GF-D8 (cell line): ENCODE results near the gene POMGNT1.

Experiments used
- DNase-seq: peaks from one replicate; lab custom pipeline; 2025; lab: John Stamatoyannopoulos, UW

Gene POMGNT1

DNA sequence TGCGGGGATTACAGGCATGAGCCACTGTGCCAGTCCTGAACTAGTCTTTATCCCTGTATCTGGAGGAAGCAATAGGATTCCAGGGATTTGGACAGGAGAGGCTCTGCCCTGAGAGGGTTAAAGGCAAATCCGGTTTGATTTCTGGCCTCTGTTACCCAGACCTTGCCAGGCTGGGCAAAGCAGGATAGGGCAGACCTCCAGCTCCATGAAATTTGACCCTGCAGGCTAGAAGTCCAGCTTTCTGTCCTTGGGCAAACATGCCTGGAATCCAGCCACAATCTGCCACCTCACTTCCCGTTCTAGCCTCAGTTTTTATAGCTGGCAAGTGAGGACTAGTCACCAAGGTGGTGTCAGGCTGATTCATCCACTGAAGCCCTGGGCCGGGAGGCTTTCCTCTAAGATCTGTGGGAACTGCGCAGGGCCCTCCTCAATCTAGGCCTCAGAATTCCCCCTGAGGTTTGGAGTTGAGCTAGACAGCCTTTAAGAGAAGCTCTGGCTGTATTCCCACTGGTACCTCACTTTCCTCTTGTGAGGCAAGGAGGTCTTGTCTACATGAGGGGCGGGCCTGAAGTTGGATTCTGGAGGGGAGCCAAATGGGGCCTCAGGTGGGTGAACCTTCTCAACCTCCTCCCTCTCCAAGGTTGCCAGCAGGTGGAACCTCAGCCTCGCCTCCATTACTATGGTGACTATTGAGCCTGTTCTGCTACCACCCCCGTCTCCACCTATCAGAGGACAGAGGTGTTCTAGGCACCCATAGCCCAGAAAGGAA lies 15.0 kb downstream of the POMGNT1 start:
- no peak for DNase-seq

DNA sequence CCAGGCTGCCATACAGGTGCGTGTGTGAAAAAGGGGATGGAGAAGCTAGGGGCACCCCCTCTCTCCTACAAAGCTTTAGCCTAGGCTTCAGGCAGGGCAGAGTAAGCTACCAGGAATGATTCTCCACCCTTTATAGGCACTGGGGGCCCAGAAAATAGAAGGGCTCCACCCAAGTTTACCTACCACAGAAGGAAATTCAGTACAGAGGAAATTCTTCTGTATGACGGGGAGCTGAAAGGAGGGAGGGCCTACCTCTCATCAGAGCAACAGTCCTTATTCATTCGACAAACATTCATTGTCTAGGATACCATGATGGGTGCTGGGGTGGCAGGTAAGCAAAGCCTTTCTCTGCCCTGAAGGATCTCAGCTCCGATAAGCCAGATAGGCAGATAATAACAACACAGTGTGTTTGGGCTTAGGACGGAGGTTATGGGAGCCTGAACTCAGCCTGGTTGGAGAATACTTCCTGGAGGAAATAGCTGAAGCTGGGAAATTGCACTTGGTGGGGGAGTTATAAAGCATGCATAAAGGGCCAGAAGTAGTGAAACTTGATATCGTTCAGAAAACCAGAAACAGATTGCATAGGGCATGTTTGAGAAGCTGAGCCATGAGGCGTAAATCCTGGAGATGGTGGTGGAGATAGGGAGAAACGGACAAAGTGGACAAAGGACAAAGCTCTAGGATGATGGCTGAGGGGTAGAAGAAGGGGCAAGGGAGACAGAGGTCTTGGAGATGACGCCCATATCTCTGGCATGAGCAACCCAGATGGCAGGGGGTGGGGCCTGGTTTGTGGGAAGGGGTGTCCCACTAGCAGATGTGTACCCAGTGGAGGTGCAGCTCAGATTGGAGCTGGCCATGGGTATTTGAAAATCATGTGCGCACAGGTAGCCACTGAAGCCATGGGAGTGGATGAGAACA lies 16.6 kb downstream of the POMGNT1 start:
- peak; percentile 27 for DNase-seq

DNA sequence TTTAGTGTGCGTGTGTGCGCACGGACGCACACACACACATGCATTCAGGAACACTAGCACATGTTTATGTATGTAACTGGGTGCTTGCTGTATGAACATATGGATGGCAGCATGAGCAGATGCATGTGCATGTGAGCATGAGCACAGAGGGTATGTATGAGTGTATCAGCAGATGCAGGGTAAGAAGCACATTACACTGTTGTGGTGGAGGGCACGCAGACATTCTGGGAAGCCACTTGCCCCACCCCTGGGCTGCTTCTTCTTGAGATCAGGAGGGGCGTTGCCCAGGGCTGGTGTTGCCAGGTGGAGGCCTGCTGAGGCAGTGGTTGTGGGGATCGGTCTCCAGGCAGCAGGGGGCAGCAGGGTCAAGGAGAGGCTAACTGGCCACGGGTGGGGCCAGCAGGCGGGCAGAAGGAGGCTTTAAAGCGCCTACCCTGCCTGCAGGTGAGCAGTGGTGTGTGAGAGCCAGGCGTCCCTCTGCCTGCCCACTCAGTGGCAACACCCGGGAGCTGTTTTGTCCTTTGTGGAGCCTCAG lies 18.1 kb downstream of the POMGNT1 start:
- no peak for DNase-seq

DNA sequence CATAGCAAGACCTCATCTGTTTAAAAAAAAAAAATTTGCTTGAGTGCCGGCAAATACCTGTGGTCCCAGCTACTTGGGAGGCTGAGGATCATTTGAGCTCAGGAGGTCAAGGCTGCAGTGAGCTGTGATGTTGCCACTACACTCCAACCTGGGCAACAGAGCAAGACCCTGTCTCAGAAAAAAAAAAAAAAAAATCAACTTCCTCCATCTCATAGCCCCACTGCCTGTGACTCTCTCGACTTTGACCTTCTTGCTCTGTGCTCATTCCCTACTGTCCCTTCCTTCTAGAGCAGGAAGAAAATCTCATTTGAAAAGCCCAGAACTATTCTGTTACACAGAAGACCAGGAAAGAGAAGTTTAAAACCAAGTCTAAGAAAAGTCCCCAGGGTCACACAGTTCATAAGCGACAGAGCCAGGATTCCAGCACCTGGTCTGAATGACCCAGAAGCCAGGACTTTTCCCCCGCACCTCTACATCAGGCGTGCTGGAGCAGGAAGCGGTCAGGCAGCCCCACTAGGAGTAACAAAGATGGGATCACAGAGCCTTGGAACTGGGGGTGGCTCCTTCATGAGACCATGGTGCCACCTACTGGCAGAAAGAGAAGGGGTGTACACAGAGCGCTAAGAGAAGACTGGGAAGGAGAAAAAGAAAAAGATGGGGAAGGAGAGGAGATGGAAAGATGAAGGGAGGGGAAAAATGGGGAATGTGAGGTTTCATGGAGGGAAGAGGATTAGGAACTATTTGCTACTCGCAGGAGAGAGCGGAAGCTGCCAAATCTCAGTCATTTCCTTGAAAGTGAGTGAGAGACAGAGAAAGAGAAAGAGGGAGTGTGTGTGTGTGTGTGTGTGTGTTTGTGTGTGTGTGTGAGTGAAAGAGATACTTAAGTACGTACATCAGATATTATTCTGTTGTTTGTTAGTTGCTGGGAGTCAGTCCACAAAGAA lies 18.8 kb downstream of the POMGNT1 start:
- peak; percentile 16 for DNase-seq

DNA sequence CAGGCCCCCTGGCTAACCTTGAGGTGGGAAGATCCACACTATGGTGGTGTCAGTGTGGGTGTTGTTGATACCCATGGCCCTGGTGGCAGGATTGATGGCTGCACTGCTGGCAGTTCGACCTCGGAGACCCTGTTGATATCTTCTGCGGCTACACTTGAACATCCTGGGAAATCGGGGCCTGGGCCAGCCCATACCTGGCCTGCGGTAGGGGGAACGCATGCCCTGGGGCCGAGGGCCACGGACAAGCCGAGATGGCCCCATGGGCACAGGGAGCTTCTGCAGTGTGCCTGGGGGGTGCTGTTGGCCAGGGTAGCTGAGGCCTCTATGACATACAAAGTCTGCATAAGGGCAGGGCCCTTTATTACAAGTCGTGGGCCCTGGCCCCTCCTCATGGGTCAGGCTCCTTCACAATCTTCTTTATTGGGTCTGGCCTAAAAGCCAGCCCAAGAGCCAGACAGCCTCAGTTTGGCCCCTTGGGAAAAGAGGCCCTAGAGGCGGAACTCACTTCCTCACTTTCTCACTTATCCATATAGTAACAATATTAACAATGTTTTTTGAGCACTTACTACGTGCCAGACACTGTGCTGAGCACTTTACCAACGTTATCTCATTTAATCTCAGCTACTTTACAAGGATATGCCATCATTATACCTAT lies 21.9 kb downstream of the POMGNT1 start, which contains the start of gene P3R3URF:
TSS of gene P3R3URF (minus strand) at position 278 of the 655 bp plus-strand sequence. CDS start at position 261, 17 bp downstream.
- DNase-seq: no peak

DNA sequence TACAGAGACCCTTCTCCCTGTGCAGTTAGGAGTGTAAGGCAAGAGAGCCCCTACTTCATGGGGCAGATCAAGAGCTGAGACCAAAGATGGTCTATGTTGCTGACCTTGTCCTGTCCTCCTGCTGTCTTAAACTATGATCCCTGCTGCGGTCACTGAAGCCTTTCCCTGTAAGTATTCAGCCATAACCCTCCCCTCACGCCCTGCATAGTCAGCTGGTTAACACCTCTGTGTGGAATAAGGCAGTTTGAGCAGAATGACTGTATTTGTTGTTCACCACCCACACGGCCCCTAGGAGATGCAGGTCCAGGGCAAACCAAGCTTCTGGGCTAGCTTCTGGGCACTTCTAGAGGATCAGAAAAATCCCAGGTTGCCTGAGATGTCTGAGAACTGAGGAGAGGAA lies 23.0 kb downstream of the POMGNT1 start:
- DNase-seq: no peak

DNA sequence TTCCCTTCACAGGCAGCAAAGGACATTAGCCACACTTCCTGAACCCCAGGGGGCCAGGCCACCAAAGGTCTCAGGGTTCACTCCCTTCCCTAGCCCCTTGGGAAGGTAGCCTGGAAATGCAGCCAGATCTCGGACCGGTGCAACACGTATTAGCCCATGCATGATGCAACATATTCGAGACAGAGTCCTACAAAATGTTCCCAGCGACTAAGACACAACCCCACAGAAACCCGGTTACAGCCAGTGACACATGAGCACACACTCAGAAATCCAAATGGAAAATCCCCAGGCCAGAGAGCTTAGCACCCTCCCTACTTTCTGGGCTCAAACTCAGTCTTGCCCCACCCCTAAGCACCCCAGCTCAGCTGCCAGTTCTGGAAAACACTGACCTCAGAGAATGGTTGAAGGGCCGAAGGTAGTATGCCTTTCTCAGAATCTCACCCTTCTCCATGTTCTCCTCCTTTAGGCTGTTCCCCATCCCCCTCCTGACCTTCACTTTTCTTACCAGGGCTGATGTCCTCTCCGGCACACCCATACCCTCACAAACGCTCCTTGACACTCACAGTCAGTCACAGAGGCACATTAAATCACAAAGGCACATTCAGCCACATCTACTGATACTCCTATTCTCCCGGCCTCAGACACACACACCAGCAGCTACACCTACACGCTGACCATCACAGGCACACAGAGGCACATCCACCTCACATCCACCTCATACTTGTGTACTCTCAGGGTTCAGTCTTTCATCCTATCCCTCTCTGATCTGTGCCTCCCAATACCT lies 23.6 kb downstream of the POMGNT1 start, which contains the start of gene TSPAN1:
TSS of gene TSPAN1 (plus strand) at position 640 of the 784 bp plus-strand sequence. CDS start 6,021 bp downstream, outside the sequence.
- no peak for DNase-seq

DNA sequence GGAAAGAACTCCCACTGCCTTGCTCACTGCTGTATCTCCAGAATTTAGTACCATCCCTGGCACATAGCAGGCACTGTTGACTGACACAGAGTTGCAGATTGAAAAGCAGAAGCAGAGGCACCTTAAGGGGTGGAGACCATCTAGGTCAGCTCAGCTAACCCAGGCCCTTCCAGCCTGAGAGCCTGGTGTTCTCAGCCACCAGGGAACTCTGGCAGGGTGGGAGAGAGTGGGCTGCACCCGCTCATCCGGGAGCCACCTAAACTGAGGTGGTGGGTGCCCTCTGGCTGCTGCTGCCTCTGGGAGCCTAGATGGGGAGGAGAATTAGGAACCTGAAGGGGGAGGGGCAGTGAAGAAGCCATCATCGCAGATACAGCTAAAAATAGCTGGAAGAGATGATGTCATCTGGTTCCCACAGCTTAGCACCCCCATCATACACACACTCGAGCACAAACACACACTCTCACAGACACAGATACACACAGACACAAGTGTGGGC lies 24.8 kb downstream of the POMGNT1 start:
- DNase-seq: no peak

DNA sequence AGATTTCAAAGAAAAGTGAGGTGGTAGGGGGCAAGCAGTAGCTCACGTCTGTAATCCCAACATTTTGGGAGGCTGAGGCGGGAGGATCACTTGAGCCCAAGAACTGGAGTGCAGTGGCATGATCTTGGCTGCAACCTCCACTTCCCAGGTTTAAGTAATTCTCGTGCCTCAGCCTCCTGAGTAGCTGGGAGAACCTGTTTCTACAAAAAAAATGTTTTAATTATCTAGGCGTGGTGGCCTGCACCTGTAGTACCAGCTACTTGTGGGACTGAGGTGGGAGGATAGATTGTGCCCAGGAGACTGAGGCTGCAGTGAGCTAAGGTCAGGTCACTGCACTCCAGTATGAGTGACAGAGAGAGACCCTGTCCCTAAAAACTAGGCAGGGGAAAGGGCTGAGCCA lies 25.9 kb downstream of the POMGNT1 start:
- DNase-seq: no peak

DNA sequence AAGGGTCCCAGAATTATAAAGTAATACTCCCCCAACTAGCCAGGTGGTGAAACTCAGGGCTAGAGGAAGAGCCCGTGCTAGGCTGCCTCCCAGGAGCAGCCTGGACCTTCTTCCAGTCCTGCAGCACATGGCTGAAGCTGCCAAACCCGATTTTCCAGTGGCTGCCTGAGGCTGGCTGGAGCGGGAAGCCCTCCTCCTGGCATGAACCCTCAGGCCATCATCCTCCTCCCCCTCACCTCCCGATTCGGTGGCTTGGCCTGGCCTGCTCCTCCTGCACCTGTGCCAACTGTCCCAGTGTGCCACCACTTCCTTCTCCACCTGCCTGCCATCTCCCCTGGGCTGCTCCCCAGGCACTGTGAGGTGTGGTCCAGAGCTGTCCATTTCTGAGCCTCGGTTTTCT lies 26.4 kb downstream of the POMGNT1 start:
- no peak for DNase-seq

DNA sequence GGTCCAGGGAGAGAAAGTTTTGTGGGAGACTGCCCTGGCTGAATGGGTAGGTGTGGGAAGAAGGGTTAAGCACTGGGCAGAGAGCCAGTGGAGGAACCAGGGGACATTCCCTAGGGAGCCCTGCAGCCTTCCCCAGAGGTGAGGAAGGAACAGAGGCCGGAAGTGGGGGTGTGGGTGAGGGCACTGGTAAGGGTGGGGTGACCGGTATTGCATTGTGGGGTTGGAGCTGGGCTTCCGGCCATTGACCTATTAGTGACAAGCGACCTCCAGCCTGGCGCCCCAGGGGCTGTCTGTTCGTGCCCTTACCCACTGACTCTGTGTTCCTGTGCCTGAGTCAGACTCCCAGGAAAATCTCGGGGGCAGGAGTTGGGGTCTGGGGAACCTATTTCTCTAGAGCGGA lies 26.9 kb downstream of the POMGNT1 start:
- DNase-seq: no peak

DNA sequence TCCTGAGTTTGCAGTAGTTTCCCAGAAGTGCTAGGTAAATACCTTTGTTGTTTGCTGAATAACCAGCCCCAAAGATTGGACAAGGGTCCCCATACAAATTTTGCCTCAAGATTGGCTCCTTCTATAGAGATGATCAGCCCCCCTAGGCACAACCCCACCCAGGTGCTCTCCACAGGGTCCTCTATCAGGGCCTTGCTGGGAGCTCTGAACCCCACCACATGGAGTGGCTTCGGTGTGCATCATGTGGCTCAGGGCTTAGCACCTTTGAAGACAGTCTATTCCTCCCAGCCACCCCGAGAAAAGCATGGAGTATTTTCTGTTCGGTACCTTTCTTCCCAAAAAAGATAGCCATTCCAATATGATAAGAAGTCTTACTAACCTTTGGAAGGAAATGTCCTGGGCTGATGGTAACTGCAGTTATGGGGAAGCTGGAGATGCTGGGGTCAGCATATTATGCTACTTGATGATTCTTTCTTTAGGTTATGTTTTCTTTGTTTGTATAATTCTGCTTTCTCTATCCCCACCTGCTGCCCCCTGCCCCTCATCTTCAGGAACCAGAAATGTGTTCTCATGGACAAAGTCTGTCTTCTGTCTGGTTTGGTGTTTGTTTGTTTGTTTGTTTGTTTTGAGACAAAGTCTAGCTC lies 28.3 kb downstream of the POMGNT1 start:
- DNase-seq: no peak

DNA sequence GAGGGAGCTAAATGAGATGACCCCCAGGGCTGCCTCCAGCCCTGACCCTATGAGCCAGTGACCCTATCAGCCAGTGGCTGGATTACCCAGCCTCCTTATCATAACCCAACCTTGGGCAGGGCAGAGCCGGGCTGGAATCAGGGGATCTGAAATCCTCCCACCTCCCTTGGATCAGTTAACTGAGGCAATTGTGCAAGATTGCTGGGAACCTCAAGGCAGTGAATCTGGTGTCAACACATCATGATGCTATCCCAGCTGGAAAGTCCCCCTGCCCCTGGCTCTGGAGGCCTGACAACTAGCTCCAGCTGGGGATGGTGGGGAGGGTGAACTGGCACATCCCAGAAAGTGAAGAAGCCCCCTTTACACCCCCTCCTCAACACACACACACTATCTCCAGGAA lies 29.8 kb downstream of the POMGNT1 start:
- no peak for DNase-seq

DNA sequence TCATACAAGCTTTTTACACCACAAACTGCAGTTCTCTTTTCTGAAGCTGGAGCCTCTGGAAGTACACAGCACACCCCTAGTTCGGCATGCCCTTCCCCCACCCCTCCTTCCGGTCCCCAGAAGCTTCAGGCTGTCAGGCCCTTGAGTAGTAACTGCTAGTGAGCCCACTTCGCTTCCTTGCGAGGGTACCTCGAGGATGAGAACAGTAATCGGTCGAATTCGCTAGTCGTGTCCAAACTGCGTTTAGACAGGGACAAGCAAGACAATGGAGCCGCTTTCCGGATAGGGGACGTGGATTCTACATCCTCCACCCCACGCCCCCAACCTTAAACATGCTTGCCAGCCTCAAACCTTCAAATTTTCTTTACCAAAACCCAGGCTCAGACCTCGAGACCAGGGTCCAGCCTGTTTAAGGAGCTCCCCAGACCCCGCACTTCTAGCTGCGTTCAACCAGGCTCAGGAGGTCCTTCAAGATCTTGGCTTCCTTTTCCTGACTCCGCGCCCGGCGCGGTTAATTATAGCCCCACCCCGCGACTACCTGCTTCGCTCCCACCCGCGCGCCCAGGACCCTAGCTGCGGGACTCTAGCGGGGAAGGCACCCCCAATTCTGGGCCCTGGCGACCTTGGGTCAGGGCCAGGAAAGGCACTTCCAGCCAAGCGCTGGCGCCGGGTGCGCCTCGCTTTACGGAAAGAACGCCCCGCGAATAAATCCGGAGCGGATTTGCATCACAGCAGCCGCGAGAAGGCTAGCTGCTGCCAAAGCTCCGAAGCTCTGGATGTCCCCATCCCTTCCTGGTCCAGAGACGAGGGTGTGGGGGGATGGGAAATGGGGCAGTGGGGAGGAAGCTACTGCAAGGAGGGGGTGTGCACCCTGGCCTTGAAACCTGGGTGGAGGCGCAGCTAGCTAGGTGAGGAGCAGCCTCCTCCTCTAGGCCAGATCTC lies 31.4 kb downstream of the POMGNT1 start:
- DNase-seq: no peak

DNA sequence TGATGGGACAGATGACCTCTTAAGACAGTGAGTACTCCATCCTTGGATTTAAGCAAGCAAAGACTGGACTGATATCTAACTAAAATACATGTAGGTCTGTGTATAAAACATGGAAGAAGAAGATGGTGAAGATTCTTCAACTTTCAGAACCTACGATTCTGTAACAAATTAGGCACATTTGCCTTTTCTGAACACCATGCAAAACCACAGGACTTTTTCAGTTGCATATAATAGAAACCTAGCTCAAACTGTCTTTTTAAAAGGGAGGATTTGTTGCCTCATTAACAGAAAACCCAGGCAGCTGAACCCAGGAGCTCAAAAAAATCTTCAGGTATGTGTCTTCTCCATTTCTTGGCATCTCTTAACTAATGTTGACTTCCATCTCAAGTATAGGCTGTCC lies 38.0 kb downstream of the POMGNT1 start:
- DNase-seq: no peak

DNA sequence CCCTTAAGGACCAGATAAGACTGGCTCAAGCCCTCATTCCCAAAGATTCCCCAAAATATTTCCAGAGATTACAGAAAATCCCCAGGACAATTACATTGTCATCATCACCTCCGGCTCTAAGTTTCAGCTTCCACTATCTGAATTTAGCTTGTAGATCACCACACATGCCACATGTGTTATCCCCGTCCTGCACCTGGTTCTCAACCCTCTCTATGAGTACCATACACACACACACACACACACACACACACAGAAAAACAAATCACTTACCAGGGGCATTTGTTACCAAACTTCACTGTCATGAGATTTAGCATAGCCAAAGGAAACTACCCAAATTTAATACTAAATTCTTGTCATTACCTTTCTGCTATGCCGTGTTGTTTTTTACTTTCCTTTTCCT lies 38.7 kb downstream of the POMGNT1 start:
- no peak for DNase-seq

DNA sequence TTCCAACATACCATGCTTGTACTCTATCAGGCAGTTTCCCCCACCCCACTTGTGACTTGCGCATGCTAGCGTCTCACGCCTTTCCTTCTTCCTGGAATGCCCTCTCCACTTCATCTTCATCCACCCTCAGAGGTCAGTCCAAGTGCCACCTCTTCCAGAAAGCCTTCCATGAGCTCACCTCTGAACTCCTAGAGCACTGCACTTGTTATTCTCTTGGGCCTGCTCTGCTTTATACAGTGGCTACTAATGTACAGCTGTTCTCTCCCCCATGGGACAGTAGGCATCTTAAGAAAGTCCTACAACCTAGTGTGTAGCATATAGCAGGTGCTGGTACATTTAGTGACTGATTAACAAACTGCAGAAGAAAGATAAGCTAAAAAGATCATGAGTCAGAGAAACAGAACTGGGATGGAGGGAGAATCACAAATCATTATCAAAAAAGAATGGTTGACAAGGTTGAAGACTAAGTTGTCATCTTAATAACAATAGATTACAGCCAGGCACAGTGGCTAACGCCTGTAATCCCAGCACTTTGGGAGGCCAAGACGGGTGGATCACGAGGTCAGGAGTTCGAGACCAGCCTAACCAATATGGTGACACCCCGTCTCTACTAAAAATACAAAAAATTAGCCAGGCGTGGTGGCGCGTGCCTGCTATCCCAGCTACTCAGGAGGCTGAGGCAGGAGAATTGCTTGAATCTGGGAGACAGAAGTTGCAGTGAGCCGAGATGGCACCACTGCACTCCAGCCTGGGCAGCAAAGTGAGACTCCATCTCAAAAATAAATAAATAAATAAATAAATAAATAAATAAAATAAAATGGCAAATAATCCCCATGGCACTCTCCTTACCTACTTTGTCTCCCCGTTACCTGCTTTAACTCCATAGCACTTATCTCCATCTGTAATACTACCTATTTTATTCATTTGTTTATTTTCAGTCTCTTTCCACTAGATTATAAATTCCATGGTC lies 39.6 kb downstream of the POMGNT1 start:
- DNase-seq: no peak
